K562 (cell line): ENCODE results near the gene ZNF346. TPM values are rescaled to one million over a fixed set of nuclear protein-coding genes. Genes with fewer than 3 reads are reported as not detected.

Source experiments
- ATAC-seq: fragments of 200-7000 bp; cut with Tn5 transposase; 3 replicates; pipeline ENCODE4 v1.9.1; 2020; ENCODE audit warnings: moderate library complexity
- BruUV-seq: library from RNA; stranded (reverse); fragments of 400-500 nt; replicated peaks from 2 replicates; lab custom pipeline; 2021; lab: Mats Ljungman, UMichigan
- CTCF ChIA-PET: fragments of 300-600 bp; formaldehyde crosslinking; extraction: SDS; loops from one replicate; lab custom pipeline; 2021; ENCODE audit warnings: low intra/inter-chr PET ratio; lab: Yijun Ruan, JAX
- POLR2A ChIA-PET: fragments of 300-600, 350-650 bp; sonication (Branson Sonifier 250); formaldehyde crosslinking; extraction: SDS; loops from one replicate; lab custom pipeline; 2021; ENCODE audit warnings: antibody characterized with exemption, inconsistent platforms; lab: Yijun Ruan, JAX
- DNase-seq, 4 experiments: peaks; one replicate each; pipeline versions ENCODE4 v3.0.0 to v3.0.0-alpha.2; 2011 to 2018; ENCODE audit warnings: low spot score in 3 of 4, mixed read lengths in 3 of 4; ENCODE audit errors: extremely low read depth in 1 of 4
- FAIRE-seq: peaks from 2 replicates; lab custom pipeline; 2011; peaks lifted over from hg19 to GRCh38; lab: Jason Lieb, UNC
- H2AFZ ChIP-seq: 2 replicates; pipeline ENCODE4 v1.6.0; 2011; ENCODE audit warnings: low read depth, low read length, control low read depth, inconsistent platforms
- H3K27ac ChIP-seq: fragments of 200-600 bp; 3 replicates; pipeline ENCODE4 v1.8.0; 2011; ENCODE audit warnings: low read depth, mild to moderate bottlenecking, control low read depth, inconsistent platforms, low read length, moderate library complexity, mixed read lengths; ENCODE audit errors: extremely low read depth
- H3K27me3 ChIP-seq, 2 experiments: fragments of 300-600 bp in 1 of 2; 2 replicates in 1 of 2; 3 replicates in 1 of 2; pipeline versions ENCODE4 v1.6.0 to v1.8.0; 2011; ENCODE audit warnings: inconsistent platforms in 2 of 2, low read length in 2 of 2, mild to moderate bottlenecking in 1 of 2, mixed read lengths in 1 of 2, moderate library complexity in 1 of 2; ENCODE audit not compliant: control insufficient read depth in 2 of 2, insufficient read depth in 2 of 2
- H3K36me3 ChIP-seq: fragments of 300-600 bp; 3 replicates; pipeline ENCODE4 v1.8.0; 2011; ENCODE audit warnings: mild to moderate bottlenecking, low read length, inconsistent platforms; ENCODE audit not compliant: control insufficient read depth, insufficient read depth
- H3K4me1 ChIP-seq, 2 experiments: fragments of 200-600 bp in 1 of 2; replicated peaks in 1 of 2; 2 replicates in 1 of 2; 3 replicates in 1 of 2; pipeline versions ENCODE4 v1.5.1 to v1.8.0; 2011; ENCODE audit warnings: inconsistent platforms in 2 of 2, low read length in 2 of 2, mild to moderate bottlenecking in 1 of 2, mixed read lengths in 1 of 2, moderate library complexity in 1 of 2; ENCODE audit not compliant: control insufficient read depth in 2 of 2, insufficient read depth in 2 of 2
- H3K4me2 ChIP-seq: 2 replicates; pipeline ENCODE4 v1.6.1; 2011; ENCODE audit warnings: low read length, control low read depth, inconsistent platforms, mixed read lengths; ENCODE audit not compliant: insufficient read depth
- H3K4me3 ChIP-seq: fragments of 200-600 bp; sonication (generic), shearing (Covaris generic); 2 replicates; pipeline ENCODE4 v1.5.1; 2016; ENCODE audit warnings: control low read depth, inconsistent platforms
- H3K79me2 ChIP-seq: fragments of 200-600 bp; 3 replicates; pipeline ENCODE4 v1.8.0; 2011; ENCODE audit warnings: low read length, inconsistent platforms; ENCODE audit not compliant: control insufficient read depth, insufficient read depth
- H3K9ac ChIP-seq, 2 experiments: 2 replicates each; pipeline versions ENCODE4 v1.6.0 to v1.6.1; 2011; ENCODE audit warnings: low read depth in 2 of 2, low read length in 2 of 2, control low read depth in 1 of 2, inconsistent platforms in 1 of 2, mild to moderate bottlenecking in 1 of 2, mixed read lengths in 1 of 2; ENCODE audit not compliant: insufficient read depth in 1 of 2
- H3K9me1 ChIP-seq: one replicate; pipeline ENCODE4 v1.6.0; 2011; ENCODE audit warnings: inconsistent platforms, mild to moderate bottlenecking, low read length, moderate library complexity; ENCODE audit not compliant: control insufficient read depth, insufficient read depth
- H3K9me3 ChIP-seq: replicated peaks from 2 replicates; pipeline ENCODE4 v1.5.1; 2011; ENCODE audit warnings: low read depth, low read length, inconsistent platforms; ENCODE audit not compliant: control insufficient read depth, insufficient read depth
- H4K20me1 ChIP-seq: replicated peaks from 2 replicates; pipeline ENCODE4 v1.6.1; 2011; ENCODE audit warnings: low read length, inconsistent platforms, mixed read lengths; ENCODE audit not compliant: control insufficient read depth, insufficient read depth
- BMI1 ChIP-seq: fragments of 150-350 bp; IDR thresholded peaks from 2 replicates; pipeline ENCODE4 v1.6.1; 2014; ENCODE audit warnings: low read length
- CBX5 ChIP-seq: IDR thresholded peaks from 2 replicates; pipeline ENCODE4 v1.6.1; 2014; ENCODE audit warnings: low read depth, borderline replicate concordance
- ETS2 ChIP-seq: IDR thresholded peaks from 2 replicates; pipeline ENCODE4 v1.6.1; 2016; ENCODE audit warnings: borderline replicate concordance, missing genetic modification characterization, mild to moderate bottlenecking, moderate library complexity, missing compliant biosample characterization; ENCODE audit not compliant: poor library complexity, severe bottlenecking
- FOS ChIP-seq: IDR thresholded peaks from 3 replicates; pipeline ENCODE4 v1.6.1; 2011; ENCODE audit not compliant: insufficient read length; ENCODE audit errors: extremely low read depth
- FOXA3 ChIP-seq, 2 experiments: fragments of 450-650 bp in 1 of 2; sonication (generic) in 1 of 2; formaldehyde crosslinking; IDR thresholded peaks in 1 of 2; conservative IDR thresholded peaks in 1 of 2; 2 replicates each; pipeline versions ENCODE4 v1.4.0 to v1.8.0; 2020 to 2022; ENCODE audit warnings: mild to moderate bottlenecking in 2 of 2, missing genetic modification reagents in 1 of 2
- GATAD2A ChIP-seq: fragments of 450-650 bp; IDR thresholded peaks from 2 replicates; pipeline ENCODE4 v1.6.1; 2017
- HMG20A ChIP-seq: fragments of 450-650 bp; formaldehyde crosslinking; conservative IDR thresholded peaks from 2 replicates; pipeline ENCODE4 v1.4.0; 2020; ENCODE audit warnings: mild to moderate bottlenecking, mixed read lengths
- POLR2B ChIP-seq: fragments of 450-650 bp; IDR thresholded peaks from 2 replicates; pipeline ENCODE4 v1.6.1; 2018; ENCODE audit warnings: low read depth; ENCODE audit not compliant: partially characterized antibody
- PPARD ChIP-seq: fragments of 250-450 bp; sonication (Bioruptor Pico); IDR thresholded peaks from 2 replicates; pipeline ENCODE4 v1.8.0; 2022; ENCODE audit warnings: inconsistent platforms, mild to moderate bottlenecking, moderate library complexity
- TAF7 ChIP-seq: fragments of 450-650 bp; IDR thresholded peaks from 2 replicates; pipeline ENCODE4 v1.6.1; 2016; ENCODE audit warnings: missing genetic modification characterization, missing compliant biosample characterization
- TAL1 ChIP-seq: fragments of 450-650 bp; IDR thresholded peaks from 2 replicates; pipeline ENCODE4 v1.6.1; 2016; ENCODE audit warnings: mild to moderate bottlenecking
- ZNF12 ChIP-seq: sonication (generic); formaldehyde crosslinking; IDR thresholded peaks from 2 replicates; pipeline ENCODE4 v1.4.0; 2020; ENCODE audit warnings: mild to moderate bottlenecking, missing genetic modification reagents
- ZNF121 ChIP-seq: sonication (generic); formaldehyde crosslinking; conservative IDR thresholded peaks from 2 replicates; pipeline ENCODE4 v1.8.0; 2022; ENCODE audit warnings: missing genetic modification reagents
- WGBS: fragments of 100-300 bp; shearing (Covaris generic); methylation state at CpG from one replicate; pipeline ENCODE4 v1.1.6; 2016; ENCODE audit warnings: low coverage, mixed read lengths; ENCODE audit not compliant: insufficient coverage; ENCODE audit errors: missing lambda C conversion rate; 5-methylcytosine and 5-hydroxymethylcytosine counted together
- in situ Hi-C: fragments of 300-500 bp; cut with MboI; formaldehyde crosslinking; loops from 4 replicates; pipeline ENCODE4 v1.15.0; 2018; ENCODE audit warnings: inconsistent platforms, mixed read lengths
- intact Hi-C: fragments of 100-400 bp; cut with micrococcal nuclease; formaldehyde crosslinking; loops from 2 replicates; pipeline ENCODE4 v1.14.2; 2022
- polyA plus RNA-seq, 8 experiments: library from polyadenylated mRNA; depleted of rRNA in 4 of 8; stranded (reverse) in 5 of 8; unstranded in 3 of 8; fragments of >200 nt; fragmentation: Nextera tagmentation in 2 of 8; fragmentation: Illumina TruSeq in 1 of 8; extraction: Ambion mirVana in 2 of 8; extraction: Trizol in 1 of 8; gene quantifications; 2 replicates each; pipeline versions ENCODE4 v1.2.1 to v1.2.3, GENCODE V29; 2011 to 2014; ENCODE audit warnings: inconsistent platforms in 1 of 8, missing spikeins in 1 of 8
- total RNA-seq, 7 experiments: library from RNA; depleted of rRNA in 6 of 7; stranded (reverse); fragments of >200 nt in 6 of 7; fragmentation: Illumina TruSeq in 2 of 7; extraction: Trizol in 2 of 7; gene quantifications; 2 replicates each; pipeline versions ENCODE4 v1.2.1 to v1.2.3, GENCODE V29; 2011 to 2021; ENCODE audit warnings: low replicate concordance in 1 of 7
- TF ChIP-seq, protein P1 (sequence below): fragments of 200-800 bp; sonication (Bioruptor generic); IDR thresholded peaks from 2 replicates; pipeline ENCODE4 v1.6.1; 2017; ENCODE audit warnings: missing genetic modification characterization, missing compliant biosample characterization
- TF ChIP-seq, protein P2 (sequence below), 2 experiments: fragments of 450-650 bp; IDR thresholded peaks; 2 replicates each; pipeline ENCODE4 v1.6.1; 2016
- TF ChIP-seq, protein P3 (sequence below): sonication (generic); formaldehyde crosslinking; IDR thresholded peaks from 2 replicates; pipeline ENCODE4 v1.5.0; 2020; ENCODE audit warnings: missing genetic modification reagents
- TF ChIP-seq, protein P4 (sequence below): fragments of 250-450 bp; sonication (Bioruptor Pico); IDR thresholded peaks from 2 replicates; pipeline ENCODE4 v1.8.0; 2022; ENCODE audit warnings: inconsistent platforms, mild to moderate bottlenecking, moderate library complexity, borderline replicate concordance

The ZNF346 gene
- total and polyA plus RNA-seq, 9 of the 15 experiments (the other 6 are each of a cell fraction or from before 2014, with no cell fraction given): 5.0 to 25.1 (median 20.1) TPM

DNA sequence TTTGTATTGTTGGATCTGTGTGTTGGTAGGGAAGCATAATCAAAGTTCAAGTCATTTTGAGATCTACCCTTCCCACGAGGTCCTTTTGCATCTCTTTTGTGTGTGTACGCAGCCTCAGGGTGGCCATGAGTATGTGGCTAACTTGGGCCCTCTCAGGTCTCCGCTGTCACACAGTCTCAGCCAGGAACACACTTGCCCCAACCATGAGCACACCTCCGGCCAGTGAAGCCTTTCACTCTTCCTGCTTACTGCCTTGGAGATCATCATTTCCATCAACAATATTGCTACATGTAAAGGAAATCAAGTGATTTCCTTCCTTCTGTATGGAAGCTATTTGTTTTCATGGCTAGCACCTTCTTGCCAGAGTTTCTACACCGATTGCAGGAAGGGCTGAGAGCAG is 13.9 kb downstream of the ZNF346 start (continued):
- TF ChIP-seq TAF7 (tag): no peak

DNA sequence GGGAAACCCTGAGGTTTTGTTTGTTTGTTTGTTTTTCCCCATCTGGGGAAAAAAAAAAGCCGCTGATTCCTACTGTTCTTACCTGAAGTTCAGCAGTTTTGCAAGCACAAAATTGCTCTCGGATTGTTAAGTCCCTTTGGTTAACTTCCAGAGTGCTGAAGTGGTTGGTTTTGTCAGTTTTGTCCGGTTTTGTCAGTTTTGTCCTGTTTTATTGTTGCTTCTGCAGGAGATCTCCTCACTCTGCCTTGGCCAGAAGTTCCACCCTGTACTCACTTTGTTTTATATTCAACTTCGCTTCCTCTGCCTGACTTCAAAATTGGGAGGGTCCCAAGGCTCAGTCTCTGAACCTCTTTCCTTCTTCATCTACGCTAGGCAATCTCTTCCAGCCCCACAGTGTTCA is 14.4 kb downstream of the ZNF346 start:
- H3K9me3 ChIP-seq: no peaks in the 10 kb centered on the region
- DNase-seq: no peak
- TF ChIP-seq, protein P1, sequence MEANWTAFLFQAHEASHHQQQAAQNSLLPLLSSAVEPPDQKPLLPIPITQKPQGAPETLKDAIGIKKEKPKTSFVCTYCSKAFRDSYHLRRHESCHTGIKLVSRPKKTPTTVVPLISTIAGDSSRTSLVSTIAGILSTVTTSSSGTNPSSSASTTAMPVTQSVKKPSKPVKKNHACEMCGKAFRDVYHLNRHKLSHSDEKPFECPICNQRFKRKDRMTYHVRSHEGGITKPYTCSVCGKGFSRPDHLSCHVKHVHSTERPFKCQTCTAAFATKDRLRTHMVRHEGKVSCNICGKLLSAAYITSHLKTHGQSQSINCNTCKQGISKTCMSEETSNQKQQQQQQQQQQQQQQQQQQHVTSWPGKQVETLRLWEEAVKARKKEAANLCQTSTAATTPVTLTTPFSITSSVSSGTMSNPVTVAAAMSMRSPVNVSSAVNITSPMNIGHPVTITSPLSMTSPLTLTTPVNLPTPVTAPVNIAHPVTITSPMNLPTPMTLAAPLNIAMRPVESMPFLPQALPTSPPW (CRISPR knock-in tag): no peak
- no peak for TF ChIP-seq PPARD (CRISPR knock-in tag)
- TF ChIP-seq CBX5: no peak
- no peak for TF ChIP-seq ZNF121
- TF ChIP-seq, protein P2, sequence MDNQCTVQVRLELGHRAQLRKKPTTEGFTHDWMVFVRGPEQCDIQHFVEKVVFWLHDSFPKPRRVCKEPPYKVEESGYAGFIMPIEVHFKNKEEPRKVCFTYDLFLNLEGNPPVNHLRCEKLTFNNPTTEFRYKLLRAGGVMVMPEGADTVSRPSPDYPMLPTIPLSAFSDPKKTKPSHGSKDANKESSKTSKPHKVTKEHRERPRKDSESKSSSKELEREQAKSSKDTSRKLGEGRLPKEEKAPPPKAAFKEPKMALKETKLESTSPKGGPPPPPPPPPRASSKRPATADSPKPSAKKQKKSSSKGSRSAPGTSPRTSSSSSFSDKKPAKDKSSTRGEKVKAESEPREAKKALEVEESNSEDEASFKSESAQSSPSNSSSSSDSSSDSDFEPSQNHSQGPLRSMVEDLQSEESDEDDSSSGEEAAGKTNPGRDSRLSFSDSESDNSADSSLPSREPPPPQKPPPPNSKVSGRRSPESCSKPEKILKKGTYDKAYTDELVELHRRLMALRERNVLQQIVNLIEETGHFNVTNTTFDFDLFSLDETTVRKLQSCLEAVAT (IDR thresholded peaks at IDR 0.05): no peak
- TF ChIP-seq ETS2 (tag): no peak
- TF ChIP-seq ZNF12 (CRISPR knock-in tag): no peak
- TF ChIP-seq FOS: no peak
- TF ChIP-seq, protein P3, sequence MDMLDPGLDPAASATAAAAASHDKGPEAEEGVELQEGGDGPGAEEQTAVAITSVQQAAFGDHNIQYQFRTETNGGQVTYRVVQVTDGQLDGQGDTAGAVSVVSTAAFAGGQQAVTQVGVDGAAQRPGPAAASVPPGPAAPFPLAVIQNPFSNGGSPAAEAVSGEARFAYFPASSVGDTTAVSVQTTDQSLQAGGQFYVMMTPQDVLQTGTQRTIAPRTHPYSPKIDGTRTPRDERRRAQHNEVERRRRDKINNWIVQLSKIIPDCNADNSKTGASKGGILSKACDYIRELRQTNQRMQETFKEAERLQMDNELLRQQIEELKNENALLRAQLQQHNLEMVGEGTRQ (CRISPR knock-in tag): no peak
- no peak for TF ChIP-seq TAL1
- TF ChIP-seq FOXA3 (CRISPR knock-in tag; conservative IDR thresholded peaks at IDR 0.05 in 1 of 2, IDR thresholded peaks at IDR 0.05 in 1 of 2): no peak
- TF ChIP-seq, protein P4, sequence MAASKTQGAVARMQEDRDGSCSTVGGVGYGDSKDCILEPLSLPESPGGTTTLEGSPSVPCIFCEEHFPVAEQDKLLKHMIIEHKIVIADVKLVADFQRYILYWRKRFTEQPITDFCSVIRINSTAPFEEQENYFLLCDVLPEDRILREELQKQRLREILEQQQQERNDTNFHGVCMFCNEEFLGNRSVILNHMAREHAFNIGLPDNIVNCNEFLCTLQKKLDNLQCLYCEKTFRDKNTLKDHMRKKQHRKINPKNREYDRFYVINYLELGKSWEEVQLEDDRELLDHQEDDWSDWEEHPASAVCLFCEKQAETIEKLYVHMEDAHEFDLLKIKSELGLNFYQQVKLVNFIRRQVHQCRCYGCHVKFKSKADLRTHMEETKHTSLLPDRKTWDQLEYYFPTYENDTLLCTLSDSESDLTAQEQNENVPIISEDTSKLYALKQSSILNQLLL (CRISPR knock-in tag): no peak
- no peak for TF ChIP-seq POLR2B
- TF ChIP-seq GATAD2A: no peak
- TF ChIP-seq HMG20A (CRISPR knock-in tag): no peak
- TF ChIP-seq BMI1: no peak
- FAIRE-seq: no peak
- intact Hi-C loops (no loop called here), in situ Hi-C loops (no loop called here)
- H3K4me3 ChIP-seq: no peak overlapping the region
- no peaks in the 10 kb centered on the region for H3K9me1 ChIP-seq
- ChIA-PET CTCF (no interaction called here), POLR2A (interaction anchor here (0.7 to 1.3 kb wide), 2 partner anchors 10 to 11 kb away, joined by 3 read pairs; no protein-coding TSS in a partner anchor)
- peaks cover 50% of the 10 kb centered on the region for H3K36me3 ChIP-seq
- no peaks in the 10 kb centered on the region; a peak in 1 of 5 replicates for H3K4me1 ChIP-seq
- no peak overlapping the region for H2AFZ ChIP-seq
- no TSS peak for BruUV-seq
- WGBS: 86% methylated on average over 5 of the region's 5 CpGs
- no peak overlapping the region for H3K27ac ChIP-seq
- no peaks in the 10 kb centered on the region; the same call in 1 of the 2 replicates for H4K20me1 ChIP-seq
- no peaks in the 10 kb centered on the region for H3K27me3 ChIP-seq
- H3K79me2 ChIP-seq: peaks cover 47% of the 10 kb centered on the region
- no peak overlapping the region for H3K4me2 ChIP-seq
- H3K9ac ChIP-seq: peak overlapping the region in 1 of 2 experiments; percentile 15; a peak in 1 of 4 replicates
- no peak for ATAC-seq
